ENCODE data around the gene RNU1-3. TPM values are rescaled to one million over a fixed set of nuclear protein-coding genes. Genes with fewer than 3 reads are reported as not detected.
"Not testable (repeated sequence)": the region's sequence is repeated elsewhere in the genome, so short reads cannot be mapped to it uniquely, and the experiment has no call there.

Gene RNU1-3
- total and polyA plus RNA-seq, 9 of the 15 experiments (the other 6 are each of a cell fraction or from before 2014, with no cell fraction given): under 0.01 to 32,823 (median 2,538) TPM; not detected in 4

DNA sequence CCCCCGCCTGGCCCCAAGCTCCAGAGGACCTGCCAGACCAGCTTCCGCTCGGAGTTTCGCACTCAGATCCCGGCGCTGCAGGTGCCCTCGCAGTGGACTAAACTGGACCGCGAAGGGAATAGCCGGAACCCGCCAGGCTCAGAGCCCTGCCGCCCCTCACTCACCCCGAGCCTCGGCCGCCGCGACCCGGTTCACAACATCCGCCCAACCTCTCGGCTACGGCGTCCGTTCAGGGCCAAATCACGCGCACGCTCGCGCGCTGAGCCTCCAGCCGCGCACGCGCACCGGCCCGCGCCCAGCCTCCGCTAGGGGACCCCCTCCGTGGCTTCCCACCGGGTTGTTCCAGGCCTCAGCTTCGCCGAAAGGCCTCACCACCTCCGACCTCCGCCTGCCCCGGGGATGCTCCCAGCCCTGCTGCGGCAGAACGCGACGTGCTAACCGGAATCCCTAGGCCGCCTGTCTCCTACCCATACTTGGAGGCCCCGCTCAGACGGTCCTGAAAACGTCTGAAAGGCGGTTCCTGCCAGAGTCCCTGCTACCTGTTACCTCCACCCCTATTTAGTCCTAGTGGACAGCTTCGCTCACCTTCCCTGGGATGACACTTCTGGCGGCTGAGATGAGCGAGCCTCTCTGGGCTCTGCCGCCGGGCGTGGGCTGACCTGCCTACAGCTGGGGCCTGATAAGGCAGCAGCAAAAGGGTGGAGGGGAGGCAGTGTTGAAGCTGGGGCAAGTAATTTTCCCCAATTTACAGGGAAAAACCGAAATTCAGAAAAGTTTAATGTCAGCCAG lies 22.1 kb downstream of the RNU1-3 start (continued):
- TF ChIP-seq, protein P1, sequence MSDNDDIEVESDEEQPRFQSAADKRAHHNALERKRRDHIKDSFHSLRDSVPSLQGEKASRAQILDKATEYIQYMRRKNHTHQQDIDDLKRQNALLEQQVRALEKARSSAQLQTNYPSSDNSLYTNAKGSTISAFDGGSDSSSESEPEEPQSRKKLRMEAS (CRISPR knock-in tag; IDR thresholded peaks at IDR 0.05): peak; percentile 96
- not testable (repeated sequence) for TF ChIP-seq FOXM1 (IDR thresholded peaks at IDR 0.05; ENCODE audit: low read depth)
- TF ChIP-seq FOXM1 (CRISPR knock-in tag; IDR thresholded peaks at IDR 0.05; ENCODE audit: low read depth) (peak; percentile 99), REST (IDR thresholded peaks at IDR 0.05; ENCODE audit: borderline replicate concordance) (peak; percentile 79), REST (CRISPR knock-in tag; IDR thresholded peaks at IDR 0.05; ENCODE audit: low read depth) (peak; percentile 72; the same call in 1 of the 2 replicates), ZNF175 (CRISPR knock-in tag; IDR thresholded peaks at IDR 0.05; ENCODE audit: low read depth) (peak; percentile 91; the same call in 1 of the 2 replicates), HBP1 (CRISPR knock-in tag; IDR thresholded peaks at IDR 0.05) (peak; percentile 75; the same call in 1 of the 2 replicates), SRF (CRISPR knock-in tag; IDR thresholded peaks at IDR 0.05) (peak; percentile 62 to 86; a peak in 3 of 4 replicates), GATAD2A (IDR thresholded peaks at IDR 0.05) (0 out of 2 replicates have a peak, but pooled peaks have one; percentile 74), SMAD3 (CRISPR knock-in tag; conservative IDR thresholded peaks at IDR 0.05) (peak; percentile 86; the same call in 1 of the 2 replicates), ZNF146 (CRISPR knock-in tag; IDR thresholded peaks at IDR 0.05; ENCODE audit: unreplicated experiment) (peak; percentile 55), PTBP1 (IDR thresholded peaks at IDR 0.05; ENCODE audit: low read depth, low read length) (peak; percentile 69), ZKSCAN1 (IDR thresholded peaks at IDR 0.05; ENCODE audit: low read depth, low read length) (peak; percentile 85), TAF15 (IDR thresholded peaks at IDR 0.05; ENCODE audit: low read depth, low read length) (0 out of 2 replicates have a peak, but pooled peaks have one; percentile 34), PRPF4 (IDR thresholded peaks at IDR 0.05; ENCODE audit: insufficient read depth, low read depth, low read length, poor library complexity, severe bottlenecking) (peak; percentile 55), ETV5 (CRISPR knock-in tag; IDR thresholded peaks at IDR 0.05; ENCODE audit: low read depth) (peak; percentile 97), FOXK2 (conservative IDR thresholded peaks at IDR 0.05 in 1 of 2, IDR thresholded peaks at IDR 0.05 in 1 of 2; ENCODE audit: low read depth in 2 of 2) (peak; percentile 84 to 87), CAMTA2 (CRISPR knock-in tag; conservative IDR thresholded peaks at IDR 0.05) (peak; percentile 96; the same call in 1 of the 2 replicates)
